BLaER1 treated with 17β-estradiol and CSF1 and Interleukin-3, amounts not matched to agents 10 nM and 100 nM (cell line): ENCODE data around the gene OPCML.

Experiments
- H3K27ac ChIP-seq, 11 experiments: shearing (Covaris generic); formaldehyde crosslinking; 2 replicates each; pipeline ENCODE4 v1.8.1; 2022
- H3K27me3 ChIP-seq, 11 experiments: shearing (Covaris generic); formaldehyde crosslinking; 2 replicates each; pipeline ENCODE4 v1.8.1; 2022
- H3K36me3 ChIP-seq, 11 experiments: shearing (Covaris generic); formaldehyde crosslinking; 2 replicates each; pipeline ENCODE4 v1.8.1; 2022
- H3K4me1 ChIP-seq, 10 experiments: shearing (Covaris generic); formaldehyde crosslinking; 2 replicates each; pipeline ENCODE4 v1.8.1; 2022
- H3K4me2 ChIP-seq, 11 experiments: shearing (Covaris generic); formaldehyde crosslinking; 2 replicates each; pipeline ENCODE4 v1.8.1; 2022
- H3K4me3 ChIP-seq, 10 experiments: shearing (Covaris generic); formaldehyde crosslinking; 2 replicates each; pipeline ENCODE4 v1.8.1; 2022
- H3K9ac ChIP-seq, 11 experiments: shearing (Covaris generic); formaldehyde crosslinking; 2 replicates each; pipeline ENCODE4 v1.8.1; 2022
- H3K9me3 ChIP-seq, 11 experiments: shearing (Covaris generic); formaldehyde crosslinking; replicated peaks in 1 of 11; 2 replicates each; pipeline ENCODE4 v1.8.1; 2022
- H4K20me1 ChIP-seq, 11 experiments: shearing (Covaris generic); formaldehyde crosslinking; 2 replicates each; pipeline ENCODE4 v1.8.1; 2022
- Cebpa-rat ChIP-seq, 11 experiments: shearing (Covaris generic); IDR thresholded peaks; 2 replicates each; pipeline ENCODE4 v1.8.1; 2022

OPCML gene

DNA sequence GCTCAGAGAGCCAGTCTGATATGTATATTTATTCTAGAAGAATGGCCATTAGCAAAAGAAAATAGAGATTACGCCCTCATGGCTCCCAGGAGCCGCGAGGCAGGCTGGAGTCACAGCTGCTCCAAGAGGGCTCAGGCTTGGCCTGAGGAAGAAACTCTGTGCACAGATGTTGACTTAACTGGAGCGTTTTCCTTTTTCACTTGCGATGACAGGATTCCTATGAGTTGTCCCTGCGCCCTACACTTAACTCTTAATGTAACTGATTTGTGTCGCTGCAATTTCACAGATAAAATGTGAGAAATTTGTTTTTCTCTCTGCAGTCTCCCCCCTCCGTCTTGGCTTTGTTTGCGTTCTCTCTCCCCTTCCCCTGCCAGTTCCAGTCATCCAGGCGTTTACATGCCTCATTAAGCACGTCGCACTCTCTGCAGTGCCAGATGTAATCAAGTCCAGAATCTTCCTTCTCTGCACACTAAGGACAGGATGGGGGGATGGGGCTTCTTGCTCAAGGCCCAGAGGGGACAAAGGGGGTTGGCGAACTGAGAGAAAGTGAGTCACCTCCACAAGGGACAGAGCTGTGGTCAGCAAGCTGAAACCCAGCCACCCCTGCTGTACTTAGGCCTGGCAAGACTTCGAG is 1101.8 kb downstream of the OPCML start:
- Histone ChIP-seq H3K4me3 (no peak overlapping the region), H3K4me1 (peaks cover 30 to 41% (median 34%) of the 10 kb centered on the region in 10 experiments), H3K4me2 (peak overlapping the region; percentile 2 to 59 (median 46); a peak in 17 of 22 replicates), H3K27ac (no peak overlapping the region), H3K27me3 (peaks cover 0 to 4% (median 0%) of the 10 kb centered on the region in 11 experiments; a peak in 1 of 22 replicates), H3K9me3 (no peaks in the 10 kb centered on the region), H4K20me1 (no peaks in the 10 kb centered on the region), H3K9ac (no peak overlapping the region), H3K36me3 (no peaks in the 10 kb centered on the region)
- TF ChIP-seq Cebpa-rat (IDR thresholded peaks at IDR 0.05): no peak

DNA sequence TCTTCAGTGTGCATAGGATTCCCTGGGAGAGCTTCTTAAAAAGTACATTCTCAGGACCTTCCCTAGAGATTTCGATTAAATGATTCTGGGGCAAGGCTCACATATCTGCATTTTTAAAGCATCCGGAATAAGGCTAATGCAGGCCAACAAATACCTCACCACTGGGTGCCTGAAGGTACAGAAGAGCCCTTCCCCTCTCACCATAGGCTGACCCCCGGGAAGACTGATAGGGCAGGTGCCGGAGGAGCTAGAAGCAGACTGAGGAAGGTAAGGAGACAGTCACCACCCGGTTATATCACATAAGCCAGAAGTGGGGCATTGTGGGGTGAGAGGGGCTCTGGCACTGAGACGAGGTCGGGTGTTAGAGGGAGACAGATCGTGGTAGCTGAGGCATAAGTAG is 1102.6 kb downstream of the OPCML start:
- H3K4me2 ChIP-seq: no peak overlapping the region
- no peak overlapping the region for H3K4me3 ChIP-seq
- H3K27me3 ChIP-seq: peaks cover 0 to 4% (median 0%) of the 10 kb centered on the region in 11 experiments; a peak in 1 of 22 replicates
- no peaks in the 10 kb centered on the region for H4K20me1 ChIP-seq
- H3K27ac ChIP-seq: no peak overlapping the region
- H3K9me3 ChIP-seq: no peaks in the 10 kb centered on the region
- no peak overlapping the region for H3K9ac ChIP-seq
- no peak for TF ChIP-seq Cebpa-rat (IDR thresholded peaks at IDR 0.05)
- H3K36me3 ChIP-seq: no peaks in the 10 kb centered on the region
- peaks cover 39 to 49% (median 43%) of the 10 kb centered on the region in 10 experiments for H3K4me1 ChIP-seq

DNA sequence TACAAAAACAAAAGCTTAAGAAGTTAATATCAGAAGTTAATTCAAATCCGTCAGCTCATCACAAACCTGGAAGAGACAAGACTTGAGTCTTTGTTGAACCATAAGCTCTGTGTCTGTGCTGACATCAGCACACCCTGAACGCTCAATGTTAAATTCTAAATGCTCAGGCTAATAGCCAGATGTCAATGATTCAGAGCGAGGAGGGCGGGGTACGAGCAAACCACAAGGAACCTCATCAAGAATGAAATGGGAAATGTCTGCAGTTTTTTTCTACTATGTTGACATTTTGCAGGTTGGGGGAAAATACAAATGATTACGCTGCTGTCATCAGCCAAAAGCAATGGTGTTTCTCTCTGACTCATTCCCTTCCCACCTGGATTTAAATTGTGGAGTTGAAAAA is 1104.7 kb downstream of the OPCML start:
- H3K9ac ChIP-seq: no peak overlapping the region; a peak in 1 of 22 replicates
- H3K4me1 ChIP-seq: peaks cover 54 to 66% (median 61%) of the 10 kb centered on the region in 10 experiments
- no peaks in the 10 kb centered on the region for H4K20me1 ChIP-seq
- no peaks in the 10 kb centered on the region for H3K9me3 ChIP-seq
- peak overlapping the region in 6 of 11 experiments; percentile 17 to 60 (median 34); a peak in 11 of 22 replicates for H3K27ac ChIP-seq
- H3K27me3 ChIP-seq: peaks cover 0 to 10% (median 0%) of the 10 kb centered on the region in 11 experiments; a peak in 1 of 22 replicates
- no peaks in the 10 kb centered on the region for H3K36me3 ChIP-seq
- H3K4me3 ChIP-seq: no peak overlapping the region
- peak overlapping the region; percentile 42 to 83 (median 58) for H3K4me2 ChIP-seq
- TF ChIP-seq Cebpa-rat (IDR thresholded peaks at IDR 0.05): no peak

DNA sequence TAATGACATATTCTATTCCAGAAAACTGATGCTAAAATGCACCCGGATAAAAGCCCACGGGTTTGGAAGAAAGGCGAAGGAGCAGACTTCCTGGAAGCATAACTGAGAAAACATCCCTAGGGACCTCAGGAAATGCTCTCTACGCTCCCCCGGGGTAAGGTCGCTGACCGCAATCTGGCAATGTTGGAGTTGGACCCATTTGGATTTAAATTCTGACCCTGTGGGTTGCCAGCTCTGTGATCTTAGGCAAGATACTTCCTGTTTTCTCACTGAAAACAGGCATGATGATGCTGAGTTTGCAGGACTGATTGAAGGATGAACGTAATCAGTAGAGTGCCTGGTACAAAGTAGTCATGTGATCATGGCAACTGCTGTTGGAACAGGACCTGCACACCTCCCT is 1107.9 kb downstream of the OPCML start:
- Histone ChIP-seq H3K9me3 (no peaks in the 10 kb centered on the region; a peak in 1 of 22 replicates), H3K4me2 (peak overlapping the region; percentile 71 to 86 (median 80)), H3K9ac (peak overlapping the region in 7 of 11 experiments; percentile 9 to 56 (median 41); a peak in 12 of 22 replicates), H3K4me1 (peaks cover 45 to 59% (median 50%) of the 10 kb centered on the region in 10 experiments), H3K4me3 (peak overlapping the region in 2 of 10 experiments; percentile 1 to 35; a peak in 2 of 20 replicates), H4K20me1 (no peaks in the 10 kb centered on the region), H3K27me3 (peaks cover 0 to 10% (median 0%) of the 10 kb centered on the region in 11 experiments; a peak in 1 of 22 replicates), H3K27ac (peak overlapping the region; percentile 46 to 72 (median 61); a peak in 20 of 22 replicates), H3K36me3 (no peaks in the 10 kb centered on the region)
- TF ChIP-seq Cebpa-rat (IDR thresholded peaks at IDR 0.05): peak in 3 of 11 experiments; percentile 39 to 50 (median 47); a peak in 4 of 22 replicates

DNA sequence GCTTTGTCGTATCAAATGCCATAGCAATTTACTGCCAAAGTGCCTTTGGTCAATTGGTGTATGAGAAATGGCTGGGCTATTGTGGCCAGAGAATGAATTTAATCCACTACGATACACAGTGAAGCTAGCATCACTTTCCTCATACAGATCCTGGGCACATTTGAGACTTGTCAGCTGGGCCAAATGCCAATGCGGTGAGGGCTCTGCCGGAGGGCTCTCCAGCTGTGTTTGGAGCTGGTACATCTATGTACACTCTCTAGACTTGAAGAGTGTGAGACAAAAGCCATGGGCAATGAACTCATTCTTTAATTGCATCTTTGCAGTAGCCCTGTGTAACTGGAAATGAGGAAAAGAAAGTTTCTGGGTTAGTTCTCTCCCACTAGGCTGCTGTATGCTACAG is 1109.0 kb downstream of the OPCML start:
- H3K27ac ChIP-seq: no peak overlapping the region; a peak in 1 of 22 replicates
- no peaks in the 10 kb centered on the region for H3K36me3 ChIP-seq
- H3K27me3 ChIP-seq: peaks cover 0 to 10% (median 0%) of the 10 kb centered on the region in 11 experiments; a peak in 1 of 22 replicates
- peaks cover 43 to 51% (median 48%) of the 10 kb centered on the region in 10 experiments for H3K4me1 ChIP-seq
- TF ChIP-seq Cebpa-rat (IDR thresholded peaks at IDR 0.05): no peak
- H3K4me3 ChIP-seq: no peak overlapping the region
- H3K9me3 ChIP-seq: no peaks in the 10 kb centered on the region; a peak in 1 of 22 replicates
- no peak overlapping the region for H3K9ac ChIP-seq
- H4K20me1 ChIP-seq: no peaks in the 10 kb centered on the region
- peak overlapping the region; percentile 71 to 86 (median 80); a peak in 21 of 22 replicates for H3K4me2 ChIP-seq

DNA sequence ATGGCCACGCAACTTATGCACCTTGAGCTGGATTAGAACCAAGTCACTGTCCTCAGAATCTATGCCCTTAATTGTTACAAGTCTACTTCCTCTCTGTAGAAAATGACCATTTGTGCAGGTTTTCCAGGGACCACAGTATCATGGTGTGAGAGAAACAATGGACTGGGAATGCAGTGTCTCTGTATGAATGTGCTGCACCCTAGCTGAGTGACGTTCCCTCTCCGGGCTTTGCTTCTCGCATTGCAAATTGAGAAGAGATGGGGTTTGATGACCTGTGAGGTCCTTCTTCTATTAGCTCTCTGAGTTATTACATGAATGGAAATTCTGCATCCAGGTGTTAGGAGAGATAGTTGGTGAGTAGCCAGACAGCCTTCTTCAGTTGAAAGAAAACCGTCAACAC is 1109.6 kb downstream of the OPCML start:
- Histone ChIP-seq H3K27me3 (peaks cover 0 to 10% (median 0%) of the 10 kb centered on the region in 11 experiments; a peak in 1 of 22 replicates), H3K9me3 (no peaks in the 10 kb centered on the region; a peak in 1 of 22 replicates), H3K4me2 (peak overlapping the region in 3 of 11 experiments; percentile 74 to 86 (median 77); a peak in 1 of 22 replicates), H4K20me1 (no peaks in the 10 kb centered on the region), H3K9ac (no peak overlapping the region), H3K27ac (no peak overlapping the region), H3K36me3 (no peaks in the 10 kb centered on the region), H3K4me3 (no peak overlapping the region), H3K4me1 (peaks cover 38 to 46% (median 43%) of the 10 kb centered on the region in 10 experiments)
- TF ChIP-seq Cebpa-rat (IDR thresholded peaks at IDR 0.05): no peak

DNA sequence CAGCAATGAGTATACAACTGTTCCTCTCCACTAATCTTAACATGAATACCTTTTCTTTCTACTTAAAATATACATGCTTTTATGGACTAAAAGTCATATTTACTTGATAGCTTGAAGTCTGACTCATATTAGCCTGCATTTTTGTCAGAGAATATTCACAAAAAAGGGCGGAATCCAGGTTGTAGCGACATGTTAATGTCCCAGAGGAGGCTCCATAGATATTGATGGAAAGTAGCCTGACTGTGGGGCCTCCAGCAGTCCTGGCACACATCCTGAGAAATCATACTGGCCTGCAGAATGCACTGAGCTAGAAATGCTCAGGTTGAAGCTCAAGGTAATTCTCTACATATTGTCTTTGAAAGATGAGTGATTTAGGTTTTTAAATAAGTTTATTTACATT is 1110.7 kb downstream of the OPCML start:
- H3K4me3 ChIP-seq: no peak overlapping the region
- no peaks in the 10 kb centered on the region for H3K36me3 ChIP-seq
- H3K4me2 ChIP-seq: no peak overlapping the region
- H3K4me1 ChIP-seq: peaks cover 26 to 34% (median 31%) of the 10 kb centered on the region in 10 experiments
- H4K20me1 ChIP-seq: no peaks in the 10 kb centered on the region
- H3K27me3 ChIP-seq: peaks cover 0 to 10% (median 0%) of the 10 kb centered on the region in 11 experiments; a peak in 1 of 22 replicates
- TF ChIP-seq Cebpa-rat (IDR thresholded peaks at IDR 0.05): no peak
- H3K27ac ChIP-seq: no peak overlapping the region
- no peak overlapping the region for H3K9ac ChIP-seq
- no peaks in the 10 kb centered on the region; a peak in 1 of 22 replicates for H3K9me3 ChIP-seq

DNA sequence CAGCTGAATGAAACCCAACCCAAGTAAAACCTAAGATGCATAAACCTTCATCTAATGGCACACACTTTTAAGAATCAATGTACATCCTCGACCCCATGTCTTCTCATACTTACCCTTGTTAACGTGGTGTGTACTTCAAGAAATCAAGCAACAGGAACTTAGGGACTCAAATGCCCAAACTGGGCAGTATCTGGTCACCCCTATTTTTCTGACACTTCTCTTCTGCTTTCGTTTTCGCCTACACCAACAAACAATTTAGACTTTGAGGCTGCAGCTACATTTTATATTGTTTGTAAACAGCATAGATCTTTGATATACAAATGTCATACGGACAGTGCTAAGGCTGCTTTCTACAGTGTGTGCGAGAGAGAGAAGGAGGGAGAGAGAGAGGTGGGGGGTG is 1117.8 kb downstream of the OPCML start:
- no peaks in the 10 kb centered on the region for H3K9me3 ChIP-seq
- TF ChIP-seq Cebpa-rat (IDR thresholded peaks at IDR 0.05): no peak
- no peak overlapping the region for H3K9ac ChIP-seq
- H3K4me1 ChIP-seq: peaks cover 0 to 2% (median 0%) of the 10 kb centered on the region in 10 experiments; a peak in 3 of 20 replicates
- H3K27ac ChIP-seq: no peak overlapping the region
- H3K27me3 ChIP-seq: no peaks in the 10 kb centered on the region
- no peak overlapping the region for H3K4me2 ChIP-seq
- H3K4me3 ChIP-seq: no peak overlapping the region
- no peaks in the 10 kb centered on the region for H4K20me1 ChIP-seq
- no peaks in the 10 kb centered on the region for H3K36me3 ChIP-seq

DNA sequence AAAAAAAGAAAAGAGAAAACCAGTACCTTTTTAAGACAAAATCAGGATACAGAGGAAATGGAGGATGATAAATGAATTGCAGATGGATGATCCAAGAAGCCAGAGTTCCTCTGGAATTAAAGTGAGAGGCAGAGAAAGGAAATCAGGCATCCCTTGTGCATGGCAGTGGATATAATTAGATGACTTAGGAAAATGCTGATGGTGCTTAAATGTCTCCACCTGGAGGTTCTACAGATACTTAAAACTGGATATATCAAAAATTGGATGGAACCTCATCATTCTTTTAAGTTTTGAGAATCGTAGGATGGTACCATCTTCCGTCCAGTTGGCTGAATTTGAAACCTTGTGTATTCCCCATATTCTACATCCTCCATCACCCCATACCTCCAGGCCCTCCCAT is 1121.9 kb downstream of the OPCML start:
- Histone ChIP-seq H3K4me1 (peaks cover 0 to 16% (median 12%) of the 10 kb centered on the region in 10 experiments; a peak in 17 of 20 replicates), H3K9ac (no peak overlapping the region), H3K27me3 (no peaks in the 10 kb centered on the region), H3K36me3 (no peaks in the 10 kb centered on the region), H4K20me1 (no peaks in the 10 kb centered on the region), H3K9me3 (no peaks in the 10 kb centered on the region), H3K4me3 (no peak overlapping the region), H3K27ac (no peak overlapping the region), H3K4me2 (no peak overlapping the region)
- TF ChIP-seq Cebpa-rat (IDR thresholded peaks at IDR 0.05): no peak
